Measurements from ENCODE around the gene SLCO2A1. TPM values are rescaled to one million over a fixed set of nuclear protein-coding genes. Genes with fewer than 3 reads are reported as not detected.

The SLCO2A1 gene
- total and polyA plus RNA-seq, 2 experiments from 2014 or later: 0.31 to 1.0 TPM

- H3K9me2 ChIP-seq (ENCODE audit: insufficient read depth): 0 out of 2 replicates have a peak, but pooled peaks cover 2% of the 10 kb centered on the region
- no peak overlapping the region for H3K27ac ChIP-seq (ENCODE audit: low read depth)
- DNase-seq (ENCODE audit: low spot score) (no peak), ATAC-seq (no peak)
- H3K4me3 ChIP-seq: no peak overlapping the region
- peaks cover 4% of the 10 kb centered on the region; the same call in 1 of the 3 replicates for H3K4me1 Mint-ChIP-seq
- H3K27ac Mint-ChIP-seq: no peak overlapping the region
- H3K4me2 ChIP-seq: no peak overlapping the region
- no peak for TF ChIP-seq JUNB (IDR thresholded peaks at IDR 0.05; ENCODE audit: unreplicated experiment)
- TF ChIP-seq NANOG (IDR thresholded peaks at IDR 0.05; ENCODE audit: borderline replicate concordance): no peak
- no peak for TF ChIP-seq CREB1 (CRISPR knock-in tag; IDR thresholded peaks at IDR 0.05; ENCODE audit: low read depth)
- no peak for TF ChIP-seq ZNF462 (CRISPR knock-in tag; IDR thresholded peaks at IDR 0.05)
- H3K27me3 ChIP-seq (ENCODE audit: insufficient read depth): no peaks in the 10 kb centered on the region
- peaks cover 11% of the 10 kb centered on the region for H3K27me3 Mint-ChIP-seq (ENCODE audit: insufficient read depth, low read depth, poor library complexity)
- H3K4me1 ChIP-seq (ENCODE audit: insufficient read depth): no peaks in the 10 kb centered on the region
- no peaks in the 10 kb centered on the region for H3F3A ChIP-seq (replicated peaks; ENCODE audit: low read depth)
- H4K20me1 ChIP-seq (replicated peaks; ENCODE audit: insufficient read depth): no peaks in the 10 kb centered on the region
- H3K36me3 Mint-ChIP-seq (ENCODE audit: low read depth): no peaks in the 10 kb centered on the region; the same call in 2 of the 3 replicates
- H3K4me3 Mint-ChIP-seq: no peak overlapping the region
- H3K79me2 ChIP-seq (replicated peaks; ENCODE audit: insufficient read depth): no peaks in the 10 kb centered on the region
- no peak overlapping the region for H2AFZ ChIP-seq
- no peaks in the 10 kb centered on the region for H3K36me3 ChIP-seq (ENCODE audit: insufficient read depth)
- peaks cover 3% of the 10 kb centered on the region; the same call in 1 of the 3 replicates for H3K9me3 Mint-ChIP-seq
Observed at GRCh38 chr3:133995264-133995663, 34.5 kb downstream of the SLCO2A1 start.

GRCh38 chr3:133994166-133994890 lies 35.4 kb downstream of the SLCO2A1 start:
- peaks cover 10% of the 10 kb centered on the region for H3K4me1 Mint-ChIP-seq
- Histone ChIP-seq H3K36me3 (ENCODE audit: insufficient read depth) (no peaks in the 10 kb centered on the region), H3K27ac (ENCODE audit: low read depth) (no peak overlapping the region), H3K4me1 (ENCODE audit: insufficient read depth) (peaks cover 8% of the 10 kb centered on the region), H4K20me1 (replicated peaks; ENCODE audit: insufficient read depth) (no peaks in the 10 kb centered on the region), H3K4me2 (no peak overlapping the region), H3K9me2 (ENCODE audit: insufficient read depth) (0 out of 2 replicates have a peak, but pooled peaks cover 5% of the 10 kb centered on the region), H3K4me3 (no peak overlapping the region), H2AFZ (no peak overlapping the region), H3F3A (replicated peaks; ENCODE audit: low read depth) (no peaks in the 10 kb centered on the region), H3K79me2 (replicated peaks; ENCODE audit: insufficient read depth) (no peaks in the 10 kb centered on the region), H3K27me3 (ENCODE audit: insufficient read depth) (no peaks in the 10 kb centered on the region)
- H3K27ac Mint-ChIP-seq: no peak overlapping the region
- ATAC-seq: no peak
- no peak for DNase-seq (ENCODE audit: low spot score)
- no peak overlapping the region for H3K4me3 Mint-ChIP-seq
- H3K27me3 Mint-ChIP-seq (ENCODE audit: insufficient read depth, low read depth, poor library complexity): peaks cover 7% of the 10 kb centered on the region
- no peaks in the 10 kb centered on the region; the same call in 2 of the 3 replicates for H3K36me3 Mint-ChIP-seq (ENCODE audit: low read depth)
- H3K9me3 Mint-ChIP-seq: peaks cover 3% of the 10 kb centered on the region; the same call in 1 of the 3 replicates
- TF ChIP-seq ZNF114 (CRISPR knock-in tag; IDR thresholded peaks at IDR 0.05): no peak
- TF ChIP-seq JUNB (IDR thresholded peaks at IDR 0.05; ENCODE audit: unreplicated experiment): no peak
- TF ChIP-seq REST (IDR thresholded peaks at IDR 0.05; ENCODE audit: unreplicated experiment): no peak
- TF ChIP-seq EZH2 (IDR thresholded peaks at IDR 0.05; ENCODE audit: low read depth, unreplicated experiment): no peak
- TF ChIP-seq NANOG (IDR thresholded peaks at IDR 0.05; ENCODE audit: borderline replicate concordance): no peak
- TF ChIP-seq ZNF331 (CRISPR knock-in tag; IDR thresholded peaks at IDR 0.05; ENCODE audit: low read depth): no peak
- no peak for TF ChIP-seq EZH2phosphoT487 (IDR thresholded peaks at IDR 0.05; ENCODE audit: unreplicated experiment)

All from GM23338 (cell line).